ENCODE data around the gene ETS1.

Gene ETS1

GRCh38 chr11:128513915-128514681 is 73.3 kb downstream of the ETS1 start:
- H3K4me2 ChIP-seq, result no peak overlapping the region

DNA sequence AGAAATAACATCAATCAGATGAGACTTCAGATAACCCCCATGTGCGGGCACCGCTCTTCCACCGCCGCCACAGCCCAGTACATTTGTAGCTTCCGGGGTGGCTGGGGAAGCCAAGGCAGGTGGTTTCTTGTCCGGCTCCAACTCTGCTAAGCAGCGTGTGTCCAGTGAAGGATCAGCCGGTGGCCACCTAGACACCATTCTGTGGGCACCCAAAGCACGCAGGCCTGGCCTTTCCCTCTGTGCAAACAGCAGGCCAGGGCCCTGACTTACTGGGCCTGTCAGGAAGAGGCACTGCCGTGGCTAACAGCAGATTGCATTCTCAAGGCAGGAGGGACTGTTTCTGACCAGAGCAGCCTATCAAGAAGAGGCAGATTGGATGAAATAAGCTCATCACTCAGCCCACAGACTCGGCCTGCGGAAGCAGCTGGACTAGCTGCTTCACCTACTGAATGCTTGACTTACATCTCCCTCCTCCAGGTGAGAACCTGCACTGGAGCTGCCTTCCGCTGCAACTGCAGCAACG is 74.8 kb downstream of the ETS1 start:
- H3K9ac ChIP-seq, result no peak overlapping the region
- peaks cover 42% of the 10 kb centered on the region for H3K4me1 ChIP-seq (ENCODE audit: low read depth, poor library complexity, severe bottlenecking)
- H3K4me3 ChIP-seq (IDR thresholded peaks at IDR 0.05; ENCODE audit: insufficient read depth, low read depth, low read length), result no peak overlapping the region
- TF ChIP-seq, protein P1, sequence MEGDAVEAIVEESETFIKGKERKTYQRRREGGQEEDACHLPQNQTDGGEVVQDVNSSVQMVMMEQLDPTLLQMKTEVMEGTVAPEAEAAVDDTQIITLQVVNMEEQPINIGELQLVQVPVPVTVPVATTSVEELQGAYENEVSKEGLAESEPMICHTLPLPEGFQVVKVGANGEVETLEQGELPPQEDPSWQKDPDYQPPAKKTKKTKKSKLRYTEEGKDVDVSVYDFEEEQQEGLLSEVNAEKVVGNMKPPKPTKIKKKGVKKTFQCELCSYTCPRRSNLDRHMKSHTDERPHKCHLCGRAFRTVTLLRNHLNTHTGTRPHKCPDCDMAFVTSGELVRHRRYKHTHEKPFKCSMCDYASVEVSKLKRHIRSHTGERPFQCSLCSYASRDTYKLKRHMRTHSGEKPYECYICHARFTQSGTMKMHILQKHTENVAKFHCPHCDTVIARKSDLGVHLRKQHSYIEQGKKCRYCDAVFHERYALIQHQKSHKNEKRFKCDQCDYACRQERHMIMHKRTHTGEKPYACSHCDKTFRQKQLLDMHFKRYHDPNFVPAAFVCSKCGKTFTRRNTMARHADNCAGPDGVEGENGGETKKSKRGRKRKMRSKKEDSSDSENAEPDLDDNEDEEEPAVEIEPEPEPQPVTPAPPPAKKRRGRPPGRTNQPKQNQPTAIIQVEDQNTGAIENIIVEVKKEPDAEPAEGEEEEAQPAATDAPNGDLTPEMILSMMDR (conservative IDR thresholded peaks at IDR 0.05; ENCODE audit: low read depth, low read length), result no peak
- no peak overlapping the region for H3K27ac ChIP-seq
- H2AFZ ChIP-seq (ENCODE audit: low read depth), result no peak overlapping the region
- H3K4me2 ChIP-seq, result no peak overlapping the region
- H3K27me3 ChIP-seq (ENCODE audit: insufficient read depth, low read depth), result no peaks in the 10 kb centered on the region
- peaks cover 100% of the 10 kb centered on the region for H3K79me2 ChIP-seq (ENCODE audit: insufficient read depth, low read depth)
- H4K20me1 ChIP-seq (ENCODE audit: insufficient read depth), result no peaks in the 10 kb centered on the region
- H3K36me3 ChIP-seq (ENCODE audit: insufficient read depth), result no peaks in the 10 kb centered on the region

More at GRCh38 chr11:128513915-128514681, 73.3 kb downstream of the ETS1 start:
- Histone ChIP-seq H3K27ac (no peak overlapping the region), H3K79me2 (ENCODE audit: insufficient read depth, low read depth) (peaks cover 100% of the 10 kb centered on the region), H3K4me3 (IDR thresholded peaks at IDR 0.05; ENCODE audit: insufficient read depth, low read depth, low read length) (no peak overlapping the region), H3K9ac (no peak overlapping the region), H3K36me3 (ENCODE audit: insufficient read depth) (no peaks in the 10 kb centered on the region), H3K4me1 (ENCODE audit: low read depth, poor library complexity, severe bottlenecking) (peaks cover 58% of the 10 kb centered on the region), H3K27me3 (ENCODE audit: insufficient read depth, low read depth) (no peaks in the 10 kb centered on the region), H4K20me1 (ENCODE audit: insufficient read depth) (no peaks in the 10 kb centered on the region; the same call in 1 of the 2 replicates), H2AFZ (ENCODE audit: low read depth) (no peak overlapping the region)
- TF ChIP-seq, protein P1 (conservative IDR thresholded peaks at IDR 0.05; ENCODE audit: low read depth, low read length), result no peak

DNA sequence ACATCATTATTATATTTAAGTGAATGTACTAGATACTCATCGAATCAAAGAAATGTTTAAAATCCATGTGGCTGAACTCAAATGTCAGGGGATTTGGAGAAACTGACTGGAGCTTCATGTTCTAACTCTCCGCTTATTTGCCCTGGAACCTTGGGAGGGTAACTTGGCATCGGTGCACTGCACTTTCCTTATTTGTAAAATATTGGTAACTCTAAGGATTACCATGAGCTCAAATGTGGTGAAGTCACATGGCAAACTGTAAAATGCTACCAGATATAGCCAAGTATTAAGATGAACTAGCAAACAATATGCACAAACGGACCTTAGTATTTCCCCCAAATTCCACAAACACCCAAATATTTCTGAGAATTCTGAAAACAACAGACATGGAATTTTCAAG is 75.6 kb downstream of the ETS1 start:
- Histone ChIP-seq H3K79me2 (ENCODE audit: insufficient read depth, low read depth) (peaks cover 100% of the 10 kb centered on the region), H3K4me1 (ENCODE audit: low read depth, poor library complexity, severe bottlenecking) (peaks cover 34% of the 10 kb centered on the region), H3K27ac (no peak overlapping the region), H4K20me1 (ENCODE audit: insufficient read depth) (no peaks in the 10 kb centered on the region), H3K27me3 (ENCODE audit: insufficient read depth, low read depth) (no peaks in the 10 kb centered on the region), H3K9ac (no peak overlapping the region), H3K4me3 (IDR thresholded peaks at IDR 0.05; ENCODE audit: insufficient read depth, low read depth, low read length) (no peak overlapping the region), H3K4me2 (no peak overlapping the region), H3K36me3 (ENCODE audit: insufficient read depth) (no peaks in the 10 kb centered on the region), H2AFZ (ENCODE audit: low read depth) (no peak overlapping the region)
- TF ChIP-seq, protein P1 (conservative IDR thresholded peaks at IDR 0.05; ENCODE audit: low read depth, low read length), result no peak

DNA sequence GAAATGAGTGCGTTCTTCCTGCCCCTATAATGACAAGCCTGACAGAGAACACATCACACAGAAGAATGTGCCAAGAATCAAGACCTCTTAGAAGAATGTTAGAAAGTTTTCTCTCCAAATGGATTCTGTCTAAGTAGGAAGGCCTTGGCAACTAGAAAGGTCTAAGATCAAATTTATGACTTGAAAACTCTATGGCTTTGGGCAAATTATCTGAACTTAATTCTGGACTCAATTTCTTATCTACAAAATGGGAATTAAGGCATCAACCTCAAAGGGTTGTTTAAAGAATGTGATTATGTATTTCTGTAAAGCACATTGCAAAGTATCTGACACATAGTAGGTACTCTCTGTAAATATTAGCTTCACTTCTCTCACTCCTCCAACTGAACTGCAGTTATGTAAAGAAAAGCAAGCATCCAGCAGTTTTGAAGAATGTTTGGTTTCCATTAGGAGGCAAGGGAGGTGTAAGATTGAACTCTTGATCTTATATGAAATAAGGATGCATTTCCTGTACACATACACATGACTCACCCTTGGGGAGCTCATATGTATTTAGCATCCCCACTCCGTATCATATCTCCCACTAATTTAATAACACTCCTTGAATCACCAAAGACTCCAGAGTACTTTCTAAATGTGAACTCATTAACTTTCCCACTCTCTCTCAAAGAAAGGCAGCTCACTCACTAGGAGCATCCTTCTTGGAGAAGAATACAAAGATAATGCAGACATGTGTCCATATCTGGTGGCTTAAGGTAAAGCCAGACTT is 77.6 kb downstream of the ETS1 start:
- Histone ChIP-seq H3K27me3 (ENCODE audit: insufficient read depth, low read depth) (no peaks in the 10 kb centered on the region), H3K4me3 (IDR thresholded peaks at IDR 0.05; ENCODE audit: insufficient read depth, low read depth, low read length) (no peak overlapping the region), H3K4me2 (no peak overlapping the region), H2AFZ (ENCODE audit: low read depth) (no peak overlapping the region), H3K9ac (no peak overlapping the region), H3K27ac (no peak overlapping the region), H4K20me1 (ENCODE audit: insufficient read depth) (no peaks in the 10 kb centered on the region), H3K79me2 (ENCODE audit: insufficient read depth, low read depth) (peaks cover 97% of the 10 kb centered on the region), H3K4me1 (ENCODE audit: low read depth, poor library complexity, severe bottlenecking) (peaks cover 25% of the 10 kb centered on the region), H3K36me3 (ENCODE audit: insufficient read depth) (no peaks in the 10 kb centered on the region)
- TF ChIP-seq, protein P1 (conservative IDR thresholded peaks at IDR 0.05; ENCODE audit: low read depth, low read length), result no peak
